Nephron (organoid): Measurements from ENCODE around the gene OSMR.

Experiments used
- H3K27ac Mint-ChIP-seq, 3 experiments: 2 replicates each; pipeline ENCODE4 v1.8.0; 2020; ENCODE audit warnings: mixed read lengths in 3 of 3, mild to moderate bottlenecking in 2 of 3, moderate library complexity in 1 of 3
- H3K27me3 Mint-ChIP-seq: 2 replicates; pipeline ENCODE4 v1.8.0; 2021; ENCODE audit warnings: low read depth, mild to moderate bottlenecking, moderate library complexity, mixed read lengths
- H3K36me3 Mint-ChIP-seq: 2 replicates; pipeline ENCODE4 v1.8.0; 2020; ENCODE audit warnings: low read depth, mixed read lengths
- H3K4me1 Mint-ChIP-seq: 2 replicates; pipeline ENCODE4 v1.8.0; 2020; ENCODE audit warnings: mixed read lengths
- H3K4me3 Mint-ChIP-seq, 3 experiments: 2 replicates each; pipeline ENCODE4 v1.8.0; 2020; ENCODE audit warnings: mild to moderate bottlenecking in 3 of 3, mixed read lengths in 3 of 3, moderate library complexity in 2 of 3
- H3K9me3 Mint-ChIP-seq: 2 replicates; pipeline ENCODE4 v1.8.0; 2020; ENCODE audit warnings: mixed read lengths
- TF ChIP-seq, protein P1 (sequence below), 3 experiments: fragments of 200-600 bp; sonication (generic); IDR thresholded peaks; one replicate each; pipeline ENCODE4 v1.5.0; 2021; ENCODE audit warnings: antibody characterized with exemption in 3 of 3; ENCODE audit not compliant: unreplicated experiment in 3 of 3

The OSMR gene

GRCh38 chr5:38832810-38833209 lies 13.0 kb upstream of the OSMR start:
- Mint-ChIP-seq H3K4me1 (no peaks in the 10 kb centered on the region), H3K27me3 (no peaks in the 10 kb centered on the region), H3K9me3 (no peaks in the 10 kb centered on the region), H3K36me3 (no peaks in the 10 kb centered on the region), H3K4me3 (no peak overlapping the region), H3K27ac (peak overlapping the region in 1 of 3 experiments; percentile 50)
- TF ChIP-seq, protein P1, sequence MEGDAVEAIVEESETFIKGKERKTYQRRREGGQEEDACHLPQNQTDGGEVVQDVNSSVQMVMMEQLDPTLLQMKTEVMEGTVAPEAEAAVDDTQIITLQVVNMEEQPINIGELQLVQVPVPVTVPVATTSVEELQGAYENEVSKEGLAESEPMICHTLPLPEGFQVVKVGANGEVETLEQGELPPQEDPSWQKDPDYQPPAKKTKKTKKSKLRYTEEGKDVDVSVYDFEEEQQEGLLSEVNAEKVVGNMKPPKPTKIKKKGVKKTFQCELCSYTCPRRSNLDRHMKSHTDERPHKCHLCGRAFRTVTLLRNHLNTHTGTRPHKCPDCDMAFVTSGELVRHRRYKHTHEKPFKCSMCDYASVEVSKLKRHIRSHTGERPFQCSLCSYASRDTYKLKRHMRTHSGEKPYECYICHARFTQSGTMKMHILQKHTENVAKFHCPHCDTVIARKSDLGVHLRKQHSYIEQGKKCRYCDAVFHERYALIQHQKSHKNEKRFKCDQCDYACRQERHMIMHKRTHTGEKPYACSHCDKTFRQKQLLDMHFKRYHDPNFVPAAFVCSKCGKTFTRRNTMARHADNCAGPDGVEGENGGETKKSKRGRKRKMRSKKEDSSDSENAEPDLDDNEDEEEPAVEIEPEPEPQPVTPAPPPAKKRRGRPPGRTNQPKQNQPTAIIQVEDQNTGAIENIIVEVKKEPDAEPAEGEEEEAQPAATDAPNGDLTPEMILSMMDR (IDR thresholded peaks at IDR 0.05; ENCODE audit: unreplicated experiment in 3 of 3), result peak in 1 of 3 experiments; percentile 20

- TF ChIP-seq, protein P1 (IDR thresholded peaks at IDR 0.05; ENCODE audit: unreplicated experiment in 3 of 3), result no peak
- no peaks in the 10 kb centered on the region for H3K27me3 Mint-ChIP-seq
- H3K27ac Mint-ChIP-seq, result no peak overlapping the region
- no peak overlapping the region for H3K4me3 Mint-ChIP-seq
- peaks cover 3% of the 10 kb centered on the region for H3K9me3 Mint-ChIP-seq
- no peaks in the 10 kb centered on the region for H3K4me1 Mint-ChIP-seq
- H3K36me3 Mint-ChIP-seq, result no peaks in the 10 kb centered on the region
Measured at GRCh38 chr5:38835887-38836286, 9.9 kb upstream of the OSMR start.

- Mint-ChIP-seq H3K36me3 (no peaks in the 10 kb centered on the region), H3K27ac (no peak overlapping the region), H3K27me3 (no peaks in the 10 kb centered on the region), H3K4me3 (no peak overlapping the region), H3K9me3 (peaks cover 3% of the 10 kb centered on the region), H3K4me1 (no peaks in the 10 kb centered on the region)
- TF ChIP-seq, protein P1 (IDR thresholded peaks at IDR 0.05; ENCODE audit: unreplicated experiment in 3 of 3), result no peak
Measured at GRCh38 chr5:38837416-38837815, 8.4 kb upstream of the OSMR start.

DNA sequence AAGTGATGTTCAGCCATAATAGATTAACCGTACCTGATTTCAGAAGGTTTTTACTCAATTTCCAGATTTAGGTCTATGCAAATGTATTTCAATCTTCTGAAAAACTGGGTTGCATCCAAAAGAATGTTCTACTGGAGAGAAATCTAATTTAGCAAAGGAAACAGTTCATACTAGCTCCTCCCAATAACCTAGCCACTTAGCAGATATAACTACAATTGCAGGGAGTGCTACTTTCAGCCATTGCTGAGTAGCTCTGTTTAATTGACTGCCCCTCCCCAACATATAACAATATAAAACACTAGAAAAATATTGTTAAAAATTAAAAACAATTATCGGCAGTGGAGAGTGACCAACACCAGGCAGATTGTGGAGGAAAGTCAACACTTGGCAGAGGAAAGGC lies 7.9 kb upstream of the OSMR start:
- Mint-ChIP-seq H3K4me3 (no peak overlapping the region), H3K9me3 (peaks cover 3% of the 10 kb centered on the region), H3K4me1 (no peaks in the 10 kb centered on the region), H3K36me3 (no peaks in the 10 kb centered on the region), H3K27me3 (no peaks in the 10 kb centered on the region), H3K27ac (no peak overlapping the region)
- TF ChIP-seq, protein P1 (IDR thresholded peaks at IDR 0.05; ENCODE audit: unreplicated experiment in 3 of 3), result no peak

- Mint-ChIP-seq H3K9me3 (peaks cover 3% of the 10 kb centered on the region), H3K4me3 (peak overlapping the region in 2 of 3 experiments; percentile 10 to 21), H3K27ac (no peak overlapping the region), H3K4me1 (peaks cover 5% of the 10 kb centered on the region), H3K36me3 (no peaks in the 10 kb centered on the region), H3K27me3 (peaks cover 33% of the 10 kb centered on the region)
- TF ChIP-seq, protein P1 (IDR thresholded peaks at IDR 0.05; ENCODE audit: unreplicated experiment in 3 of 3), result no peak
Measured at GRCh38 chr5:38843665-38844064, 2.1 kb upstream of the OSMR start.

GRCh38 chr5:38846379-38847011 lies 683 bp downstream of the OSMR start:
- Mint-ChIP-seq H3K4me1 (peaks cover 5% of the 10 kb centered on the region), H3K4me3 (peak overlapping the region; percentile 87 to 90 (median 88)), H3K27me3 (peaks cover 36% of the 10 kb centered on the region), H3K9me3 (peaks cover 5% of the 10 kb centered on the region), H3K27ac (peak overlapping the region; percentile 5 to 53 (median 10)), H3K36me3 (no peaks in the 10 kb centered on the region)
- TF ChIP-seq, protein P1 (IDR thresholded peaks at IDR 0.05; ENCODE audit: unreplicated experiment in 3 of 3), result no peak
